Adrenal gland (tissue), 12 donors: ENCODE results near the gene PDSS1. TPM values are rescaled to one million over a fixed set of nuclear protein-coding genes. Genes with fewer than 3 reads are reported as not detected.
"Not testable (repeated sequence)": the region's sequence is repeated elsewhere in the genome, so short reads cannot be mapped to it uniquely, and the experiment has no call there.

Experiments used
- DNase-seq, 7 donors: peaks; one replicate each; pipeline ENCODE4 v3.0.0-alpha.2; 2019 to 2020
- H3K27ac ChIP-seq, 5 donors: fragments of 200-600 bp; sonication (generic) in 4 of 5; 1 replicate in 3 of 5; 2 replicates in 2 of 5; pipeline versions ENCODE4 v1.5.1 to v1.8.0; 2016 to 2020; ENCODE audit warnings: mild to moderate bottlenecking in 1 of 5
- H3K27me3 ChIP-seq: fragments of 200-600 bp; 2 replicates; pipeline ENCODE4 v1.8.0; 2021
- H3K36me3 ChIP-seq, 2 donors: fragments of 200-600 bp; replicated peaks in 1 of 2; 1 replicate in 1 of 2; 2 replicates in 1 of 2; pipeline versions ENCODE4 v1.5.1 to v1.8.0; 2018 to 2022
- H3K4me1 ChIP-seq, 2 donors: fragments of 200-600 bp; replicated peaks in 1 of 2; 1 replicate in 1 of 2; 2 replicates in 1 of 2; pipeline versions ENCODE4 v1.5.1 to v1.8.0; 2018 to 2021
- H3K4me3 ChIP-seq, 4 donors: fragments of 200-600 bp; sonication (generic) in 3 of 4; one replicate each; pipeline ENCODE4 v1.5.1; 2016 to 2018
- H3K9me3 ChIP-seq, 3 donors: fragments of 200-600 bp; sonication (generic) in 1 of 3; replicated peaks in 1 of 3; 1 replicate in 2 of 3; 2 replicates in 1 of 3; pipeline versions ENCODE4 v1.5.1 to v1.8.0; 2016 to 2021
- CTCF ChIP-seq, 6 experiments: fragments of 450-650 bp in 4 of 6; fragments of 200-600 bp in 2 of 6; sonication (generic) in 1 of 6; IDR thresholded peaks; 1 replicate in 5 of 6; 2 replicates in 1 of 6; pipeline versions ENCODE4 v1.5.1 to v1.8.0; 2016 to 2021; ENCODE audit warnings: antibody characterized with exemption in 6 of 6, mild to moderate bottlenecking in 2 of 6, moderate library complexity in 1 of 6
- POLR2A ChIP-seq, 2 donors: fragments of 450-650 bp; IDR thresholded peaks; one replicate each; pipeline ENCODE4 v1.6.1; 2017; ENCODE audit warnings: antibody characterized with exemption in 2 of 2, mild to moderate bottlenecking in 2 of 2, moderate library complexity in 1 of 2
- WGBS, 4 donors: extraction: QIAGEN DNeasy Blood & Tissue Kit in 2 of 4; methylation state at CpG; one replicate each; pipeline versions ENCODE4 v1.1.5 to v1.1.7; 2013 to 2017; 5-methylcytosine and 5-hydroxymethylcytosine counted together
- intact Hi-C, 2 donors: fragments of 100-400 bp; cut with DNase I; formaldehyde crosslinking; loops; one replicate each; pipeline versions ENCODE4 v1.14.1 to v1.15.0; 2022 to 2023
- polyA plus RNA-seq, 3 donors: library from polyadenylated mRNA; stranded (reverse); fragments of 200-250 nt in 2 of 3; fragments of 350-450 nt in 1 of 3; fragmentation: Illumina TruSeq in 1 of 3; extraction: RNeasy Lipid Tissue Mini Kit (QIAGEN cat#74804) in 1 of 3; gene quantifications; one replicate each; pipeline ENCODE4 v1.2.3, GENCODE V29; 2013 to 2014
- small RNA-seq, 2 donors: library from RNA; depleted of rRNA; stranded (forward); fragments of <200 nt; gene quantifications; one replicate each; pipeline ENCODE3, GENCODE V24; 2016
- total RNA-seq, 9 donors: library from RNA; depleted of rRNA in 4 of 9; stranded (reverse); fragments of >200 nt in 4 of 9; fragments of 120-200 nt in 1 of 9; fragmentation: NEBNext Ultra II Directional in 1 of 9; extraction: Animal tissue kit (Norgen Biotek cat#: 25700) in 1 of 9; gene quantifications; one replicate each; pipeline versions ENCODE4 v1.1.0 to v1.2.4, GENCODE V29; 2013 to 2023
- donor health status: healthy with polysubstance abuse.
- donor health status: Bipolar disorder and iron deficiency.
- donor health status: DM: yes; HTN: yes; CAD: no.
- donor health status: DM: no; HTN: no; CAD: no.
- donor health status: DM: no; HTN: no; CAD: no.
- donor health status: DM: yes; HTN: yes; CAD: no.

The PDSS1 gene
- total and polyA plus RNA-seq, 12 donors = 1.2 to 7.4 (median 3.1) TPM

DNA sequence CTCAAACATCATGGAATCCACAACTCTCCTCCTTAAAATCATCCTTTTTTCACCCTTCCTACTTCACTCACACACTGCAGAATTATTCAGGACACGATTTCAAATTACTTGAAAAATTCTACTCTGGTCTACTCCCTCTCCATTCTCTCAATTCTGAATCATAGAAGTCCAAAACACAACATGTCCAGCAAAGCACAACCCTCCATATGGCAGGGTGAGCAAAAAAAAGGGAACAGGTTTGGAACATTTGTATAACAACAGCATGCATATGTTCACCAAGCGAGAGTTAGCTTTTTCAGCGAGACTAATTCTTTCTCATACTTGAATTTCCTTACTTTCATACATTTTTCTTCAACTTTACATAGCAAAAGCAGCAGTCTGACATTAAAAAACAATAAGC lies 89.9 kb downstream of the PDSS1 start:
- no peak overlapping the region for H3K4me3 ChIP-seq
- no peak for DNase-seq
- intact Hi-C loops = loop anchor here in 1 of 2 donors (10.0 kb wide), 1 partner anchor 67 kb away; no protein-coding TSS in a partner anchor
- H3K4me1 ChIP-seq = peaks cover 0 to 14% of the 10 kb centered on the region in 2 donors
- H3K27me3 ChIP-seq = no peaks in the 10 kb centered on the region
- 96 to 98% (median 97%) methylated on average over 3 of the region's 3 CpGs for WGBS, 4 donors
- H3K9me3 ChIP-seq = peaks cover 0 to 3% (median 0%) of the 10 kb centered on the region in 3 donors
- H3K27ac ChIP-seq = no peak overlapping the region
- no peak for TF ChIP-seq POLR2A (IDR thresholded peaks at IDR 0.05)
- no peak for TF ChIP-seq CTCF (IDR thresholded peaks at IDR 0.05)
- no peaks in the 10 kb centered on the region for H3K36me3 ChIP-seq

DNA sequence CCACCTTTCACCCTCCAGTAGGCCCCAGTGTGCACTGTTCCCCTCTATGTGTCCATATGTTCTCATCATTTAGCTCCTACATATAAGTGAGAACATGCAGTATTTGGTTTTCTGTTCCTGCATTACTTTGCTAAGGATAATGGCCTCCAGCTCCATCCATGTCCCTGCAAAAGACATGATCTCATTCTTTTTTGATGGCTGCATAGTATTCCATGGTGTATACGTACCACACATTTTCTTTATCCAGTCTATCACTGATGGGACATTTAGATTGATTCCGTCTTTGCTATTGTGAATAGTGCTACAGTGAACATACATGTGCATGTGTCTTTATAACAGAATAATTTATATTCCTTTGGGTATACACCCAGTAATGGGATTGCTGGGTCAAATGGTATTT lies 92.3 kb downstream of the PDSS1 start:
- not testable (repeated sequence) for H3K9me3 ChIP-seq, H3K27me3 ChIP-seq, DNase-seq, H3K4me3 ChIP-seq, H3K27ac ChIP-seq, H3K36me3 ChIP-seq
- intact Hi-C loops = loop anchor here in 1 of 2 donors (10.0 kb wide), 1 partner anchor 65 kb away; no protein-coding TSS in a partner anchor
- peaks cover 3 to 19% of the 10 kb centered on the region in 2 donors for H3K4me1 ChIP-seq
- 97 to 100% (median 98%) methylated on average over 2 of the region's 2 CpGs for WGBS, 4 donors

DNA sequence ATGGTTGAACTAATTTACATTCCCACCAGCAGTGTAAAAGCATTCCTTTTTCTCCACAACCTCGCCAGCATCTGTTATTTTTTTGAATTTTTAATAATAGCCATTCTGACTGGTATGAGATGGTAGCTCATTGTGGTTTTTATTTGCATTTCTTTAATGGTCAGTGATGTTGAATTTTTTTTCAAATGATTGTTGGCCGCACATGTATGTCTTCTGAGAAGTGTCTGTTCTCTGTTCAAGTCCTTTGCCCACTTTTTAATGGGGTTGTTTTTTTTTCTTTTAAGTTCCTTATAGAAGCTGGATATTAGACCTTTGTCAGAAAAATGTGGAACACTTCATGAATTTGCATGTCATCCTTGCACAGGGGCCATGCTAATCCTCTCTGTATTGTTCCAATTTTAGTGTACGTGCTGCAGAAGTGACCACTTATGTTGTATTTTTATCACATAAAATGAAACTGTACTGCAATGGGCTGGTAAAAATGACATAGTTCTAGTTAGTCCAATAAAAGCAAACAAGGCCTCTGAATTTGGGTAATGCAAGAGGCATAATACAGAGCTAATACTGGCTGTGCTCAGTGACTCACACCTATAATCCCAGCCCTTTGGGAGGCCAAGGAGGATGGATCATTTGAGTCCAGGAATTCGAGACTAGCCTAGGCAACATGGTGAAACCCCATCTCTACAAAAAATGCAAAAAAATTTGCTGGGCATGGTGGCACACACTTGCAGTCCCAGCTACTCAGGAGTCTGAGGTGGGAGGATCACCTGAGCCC lies 92.9 kb downstream of the PDSS1 start:
- 89 to 95% (median 92%) methylated on average over 4 of the region's 4 CpGs for WGBS, 4 donors
- DNase-seq = no peak
- Histone ChIP-seq H3K4me3 (no peak overlapping the region), H3K27ac (no peak overlapping the region), H3K4me1 (peaks cover 3 to 15% of the 10 kb centered on the region in 2 donors), H3K9me3 (peaks cover 0 to 9% (median 8%) of the 10 kb centered on the region in 3 donors), H3K27me3 (no peaks in the 10 kb centered on the region), H3K36me3 (no peaks in the 10 kb centered on the region)
- intact Hi-C loops = no loop called here
- no peak for TF ChIP-seq CTCF (IDR thresholded peaks at IDR 0.05)

DNA sequence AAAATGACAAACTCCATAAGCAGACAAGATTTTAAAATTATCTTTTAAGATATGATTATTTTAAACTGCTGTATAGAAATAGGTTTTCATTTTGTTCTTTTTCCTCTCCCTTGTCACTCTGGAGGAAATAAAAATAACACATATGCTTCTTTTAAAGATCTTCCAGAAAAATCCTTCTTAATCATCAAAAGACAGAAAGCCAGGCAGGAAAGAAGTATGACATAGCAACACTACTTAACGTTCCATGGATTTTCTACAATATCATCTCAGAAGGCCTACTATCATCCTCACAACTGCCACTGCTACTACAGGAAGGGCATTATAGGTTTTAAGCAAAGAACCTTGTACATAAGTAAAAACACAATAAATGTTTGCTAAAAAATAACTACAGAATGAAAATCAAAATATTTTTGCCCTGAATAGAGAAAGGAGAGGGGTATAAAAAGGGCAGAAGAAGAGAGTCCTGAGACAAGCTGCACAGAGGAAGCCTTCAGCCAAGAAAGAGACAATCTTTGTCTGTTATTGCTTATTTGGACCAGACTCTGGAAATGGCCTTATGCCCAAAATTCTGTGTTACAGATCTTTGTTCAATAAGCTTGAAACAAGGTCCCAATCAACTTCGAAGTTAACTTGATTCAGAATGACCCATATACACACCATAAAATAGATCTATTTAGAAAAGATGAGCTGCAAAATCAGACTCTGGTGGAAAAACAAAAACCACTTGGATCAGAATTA lies 95.4 kb downstream of the PDSS1 start:
- WGBS, 4 donors = 34 to 44% (median 41%) methylated on average over 2 of the region's 2 CpGs
- no peaks in the 10 kb centered on the region for H3K36me3 ChIP-seq
- H3K9me3 ChIP-seq = peaks cover 0 to 10% (median 8%) of the 10 kb centered on the region in 3 donors
- no peaks in the 10 kb centered on the region for H3K27me3 ChIP-seq
- no peak for DNase-seq
- no peak overlapping the region for H3K4me3 ChIP-seq
- no peak overlapping the region for H3K27ac ChIP-seq
- TF ChIP-seq CTCF (IDR thresholded peaks at IDR 0.05) (no peak), POLR2A (IDR thresholded peaks at IDR 0.05) (no peak)
- H3K4me1 ChIP-seq = peaks cover 3 to 15% of the 10 kb centered on the region in 2 donors
- intact Hi-C loops = no loop called here

Small RNA genes lying within 50 kb of the gene (small RNA-seq; reads per million reads assigned to genes)
- gene RF00191 (0 reads per million in 2 donors), gene RNU6-946P (0 reads per million in 2 donors)

Other genes starting within 250 kb of the PDSS1 start
- 10 to 100 TPM; 13.3 to 38.9 (median 33.7) TPM for gene ABI1, start 163.3 kb downstream of the PDSS1 start, total RNA-seq
- 10 to 100 TPM; 14.0 to 38.4 (median 18.7) TPM for gene ABI1, start 163.3 kb downstream of the PDSS1 start, polyA plus RNA-seq